ENCODE results near the gene UIMC1.
A peak's percentile ranks its signal among the peaks of the same experiment; 100 is the strongest.

UIMC1 gene

DNA sequence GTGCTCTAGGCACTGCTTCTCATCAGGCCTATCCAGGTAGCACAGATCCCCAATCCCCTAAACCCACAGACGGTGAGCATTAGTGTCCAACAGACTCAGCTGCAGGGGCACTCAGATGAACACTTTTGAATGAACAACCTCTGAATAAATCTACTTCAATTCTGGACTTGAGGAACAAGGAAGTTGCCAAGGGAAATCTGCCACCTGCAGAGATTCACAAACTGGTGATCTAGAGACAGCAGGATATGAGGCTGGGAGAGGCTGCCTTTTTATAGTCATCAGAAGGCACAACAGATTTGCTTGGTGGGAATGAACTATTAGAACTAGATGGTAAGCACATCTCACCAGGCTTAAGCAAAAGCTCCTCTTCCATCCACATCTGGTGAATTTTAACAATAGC, 100.5 kb downstream of the UIMC1 start:
- TF ChIP-seq, protein P1, sequence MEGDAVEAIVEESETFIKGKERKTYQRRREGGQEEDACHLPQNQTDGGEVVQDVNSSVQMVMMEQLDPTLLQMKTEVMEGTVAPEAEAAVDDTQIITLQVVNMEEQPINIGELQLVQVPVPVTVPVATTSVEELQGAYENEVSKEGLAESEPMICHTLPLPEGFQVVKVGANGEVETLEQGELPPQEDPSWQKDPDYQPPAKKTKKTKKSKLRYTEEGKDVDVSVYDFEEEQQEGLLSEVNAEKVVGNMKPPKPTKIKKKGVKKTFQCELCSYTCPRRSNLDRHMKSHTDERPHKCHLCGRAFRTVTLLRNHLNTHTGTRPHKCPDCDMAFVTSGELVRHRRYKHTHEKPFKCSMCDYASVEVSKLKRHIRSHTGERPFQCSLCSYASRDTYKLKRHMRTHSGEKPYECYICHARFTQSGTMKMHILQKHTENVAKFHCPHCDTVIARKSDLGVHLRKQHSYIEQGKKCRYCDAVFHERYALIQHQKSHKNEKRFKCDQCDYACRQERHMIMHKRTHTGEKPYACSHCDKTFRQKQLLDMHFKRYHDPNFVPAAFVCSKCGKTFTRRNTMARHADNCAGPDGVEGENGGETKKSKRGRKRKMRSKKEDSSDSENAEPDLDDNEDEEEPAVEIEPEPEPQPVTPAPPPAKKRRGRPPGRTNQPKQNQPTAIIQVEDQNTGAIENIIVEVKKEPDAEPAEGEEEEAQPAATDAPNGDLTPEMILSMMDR (IDR thresholded peaks at IDR 0.05; ENCODE audit: insufficient read depth, low read length, poor library complexity, severe bottlenecking) = no peak
- Histone ChIP-seq H3K36me3 (ENCODE audit: control insufficient read depth, insufficient read depth, low read length) (peaks cover 21% of the 10 kb centered on the region), H3K27me3 (replicated peaks; ENCODE audit: control insufficient read depth, insufficient read depth, low read length) (no peaks in the 10 kb centered on the region), H3K4me3 (replicated peaks; ENCODE audit: low read depth, low read length) (no peak overlapping the region)
- DNase-seq (ENCODE audit: extremely low read depth, insufficient read length) = no peak

DNA sequence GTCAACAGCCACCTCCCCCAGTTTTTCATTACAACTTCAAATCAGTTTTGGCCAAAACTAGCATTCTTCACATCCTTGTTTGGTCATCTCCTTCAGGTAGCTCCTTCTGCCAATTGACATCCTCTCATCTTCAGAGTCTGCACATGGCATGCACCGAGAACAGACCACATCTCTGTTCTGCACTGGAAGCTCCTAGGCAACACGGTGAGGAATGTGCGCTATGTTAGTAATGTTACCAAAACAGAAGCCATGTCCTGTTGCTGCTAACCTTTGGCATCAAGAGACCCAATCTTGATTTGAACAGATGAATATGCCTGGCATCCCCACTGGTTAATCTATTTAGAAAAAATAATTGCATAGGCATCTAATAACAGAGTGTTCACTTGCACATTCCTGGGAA, 102.3 kb downstream of the UIMC1 start:
- peaks cover 21% of the 10 kb centered on the region for H3K36me3 ChIP-seq (ENCODE audit: control insufficient read depth, insufficient read depth, low read length)
- H3K27me3 ChIP-seq (replicated peaks; ENCODE audit: control insufficient read depth, insufficient read depth, low read length) = no peaks in the 10 kb centered on the region
- H3K4me3 ChIP-seq (replicated peaks; ENCODE audit: low read depth, low read length) = no peak overlapping the region
- no peak for DNase-seq (ENCODE audit: extremely low read depth, insufficient read length)
- TF ChIP-seq, protein P1 (IDR thresholded peaks at IDR 0.05; ENCODE audit: insufficient read depth, low read length, poor library complexity, severe bottlenecking) = no peak

DNA sequence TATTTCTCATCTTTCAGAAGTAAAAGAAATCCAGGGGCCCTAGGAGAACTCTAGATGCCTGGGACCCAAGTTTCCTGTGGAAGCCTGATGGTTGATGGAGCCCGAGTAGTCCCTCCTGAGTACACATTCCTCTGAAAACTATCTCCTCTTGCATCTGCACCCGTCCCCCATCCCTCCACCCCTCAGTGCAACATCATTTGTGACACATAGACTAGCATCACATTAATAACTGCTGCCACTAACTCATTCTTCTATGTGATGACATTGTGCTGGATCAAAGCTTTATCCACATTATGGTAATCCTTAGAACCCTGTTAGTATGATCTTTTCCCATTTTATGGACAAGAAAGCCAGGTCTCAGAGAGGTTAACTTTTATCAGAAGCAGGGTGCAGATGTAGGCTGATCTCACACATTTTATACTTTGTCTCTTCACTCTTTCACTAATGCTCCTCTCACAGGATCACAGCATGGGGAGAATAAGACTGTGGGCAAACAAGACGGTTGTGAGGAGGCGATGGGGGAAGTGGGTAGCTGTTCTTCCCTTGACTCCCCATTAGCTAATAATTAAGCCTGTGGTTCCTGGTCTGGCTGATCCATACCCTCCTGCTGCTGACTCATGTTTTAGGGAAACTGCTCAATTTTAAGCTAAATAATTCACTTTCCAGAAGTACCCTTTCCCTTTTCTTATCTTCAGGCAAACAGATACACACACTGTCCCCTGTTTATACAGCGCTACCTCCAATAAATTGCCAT, 103.5 kb downstream of the UIMC1 start:
- Histone ChIP-seq H3K36me3 (ENCODE audit: control insufficient read depth, insufficient read depth, low read length) (peaks cover 17% of the 10 kb centered on the region), H3K4me3 (replicated peaks; ENCODE audit: low read depth, low read length) (no peak overlapping the region), H3K27me3 (replicated peaks; ENCODE audit: control insufficient read depth, insufficient read depth, low read length) (no peaks in the 10 kb centered on the region)
- DNase-seq (ENCODE audit: extremely low read depth, insufficient read length) = no peak
- TF ChIP-seq, protein P1 (IDR thresholded peaks at IDR 0.05; ENCODE audit: insufficient read depth, low read length, poor library complexity, severe bottlenecking) = no peak

DNA sequence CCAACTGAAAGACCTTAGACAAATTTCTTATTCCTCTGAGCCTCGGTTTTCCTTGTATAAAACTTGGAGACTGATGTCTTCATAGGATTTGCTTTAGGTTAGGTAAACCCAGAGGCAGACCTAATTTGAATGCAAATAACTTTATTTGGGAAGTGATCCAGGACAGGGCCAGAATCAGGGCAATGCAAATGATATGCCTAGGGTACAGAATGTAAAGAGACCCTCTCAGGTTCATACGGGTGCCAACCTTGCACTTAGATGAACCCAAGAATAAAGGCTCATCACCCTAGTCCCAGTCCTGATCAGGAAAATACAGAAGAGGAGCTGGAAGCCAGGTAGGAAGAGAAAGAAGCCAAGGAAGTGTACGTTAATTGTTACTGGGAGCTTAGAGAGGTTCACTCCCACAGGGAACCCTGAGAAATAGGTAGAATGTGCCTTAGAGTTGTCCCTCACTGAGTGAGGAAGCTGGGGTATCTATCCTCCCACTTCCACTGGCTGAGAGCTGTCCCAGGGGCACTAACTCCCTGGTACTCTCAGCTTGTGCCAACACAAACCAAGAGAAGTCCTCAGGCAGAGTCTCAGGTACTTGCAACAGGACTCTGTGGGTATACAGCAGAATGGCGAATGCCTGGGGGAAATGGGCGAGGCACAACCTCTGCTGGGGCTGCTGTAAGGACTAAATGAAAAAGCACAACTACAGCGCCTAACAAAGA, 104.3 kb downstream of the UIMC1 start:
- TF ChIP-seq, protein P1 (IDR thresholded peaks at IDR 0.05; ENCODE audit: insufficient read depth, low read length, poor library complexity, severe bottlenecking) = no peak
- Histone ChIP-seq H3K36me3 (ENCODE audit: control insufficient read depth, insufficient read depth, low read length) (peaks cover 17% of the 10 kb centered on the region), H3K4me3 (replicated peaks; ENCODE audit: low read depth, low read length) (no peak overlapping the region), H3K27me3 (replicated peaks; ENCODE audit: control insufficient read depth, insufficient read depth, low read length) (no peaks in the 10 kb centered on the region)
- DNase-seq (ENCODE audit: extremely low read depth, insufficient read length) = no peak

DNA sequence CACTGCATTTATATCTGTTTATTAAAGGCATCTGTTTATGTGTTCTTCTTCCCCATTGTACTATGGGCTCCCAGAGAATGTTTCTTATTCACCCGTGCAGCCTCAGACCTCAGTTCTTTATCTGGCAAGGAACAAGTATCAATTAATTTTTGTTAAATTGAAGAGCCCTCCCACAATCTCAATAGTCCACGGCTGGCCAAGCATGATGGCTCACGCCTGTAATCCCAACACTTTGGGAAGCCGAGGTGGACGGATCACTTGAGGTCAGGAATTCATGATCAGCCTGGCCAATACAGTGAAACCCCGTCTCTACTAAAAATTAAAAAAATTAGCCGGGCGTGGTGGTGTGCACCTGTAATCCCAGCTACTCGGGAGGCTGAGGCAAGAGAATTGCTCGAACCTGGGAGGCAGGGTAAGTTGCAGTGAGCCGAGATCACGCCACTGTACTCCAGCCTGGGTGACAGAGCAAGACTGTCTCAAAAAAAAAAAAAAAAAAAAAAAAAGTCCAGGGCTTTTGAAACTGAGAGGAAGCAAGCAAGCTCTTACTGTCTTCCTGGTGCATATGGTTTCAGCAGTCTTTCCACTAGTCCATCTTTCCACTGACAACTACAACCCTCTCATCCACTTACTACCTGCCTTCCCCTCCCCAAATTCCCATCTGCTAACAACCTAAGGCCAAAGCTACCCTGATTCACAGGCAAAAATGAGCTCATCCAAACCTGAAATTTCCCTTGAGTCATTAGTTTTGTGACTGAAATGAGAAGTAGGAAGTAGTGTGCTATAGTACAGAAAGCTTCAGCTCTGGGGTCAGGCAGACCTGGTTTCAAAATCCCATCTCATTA, 105.1 kb downstream of the UIMC1 start:
- no peak overlapping the region for H3K4me3 ChIP-seq (replicated peaks; ENCODE audit: low read depth, low read length)
- DNase-seq (ENCODE audit: extremely low read depth, insufficient read length) = peak; percentile 51
- no peaks in the 10 kb centered on the region for H3K27me3 ChIP-seq (replicated peaks; ENCODE audit: control insufficient read depth, insufficient read depth, low read length)
- peaks cover 15% of the 10 kb centered on the region for H3K36me3 ChIP-seq (ENCODE audit: control insufficient read depth, insufficient read depth, low read length)
- TF ChIP-seq, protein P1 (IDR thresholded peaks at IDR 0.05; ENCODE audit: insufficient read depth, low read length, poor library complexity, severe bottlenecking) = no peak
